Astrocyte (in vitro differentiated cells and primary cell): ENCODE measurements around the gene MAG.

ENCODE experiments used
- CTCF ChIP-seq: IDR thresholded peaks from 2 replicates; pipeline ENCODE4 v1.5.1; 2011; ENCODE audit warnings: low read depth, mild to moderate bottlenecking, inconsistent platforms, low read length, moderate library complexity; ENCODE audit not compliant: insufficient read depth
- EZH2 ChIP-seq: IDR thresholded peaks from 2 replicates; pipeline ENCODE4 v1.6.1; 2012; ENCODE audit warnings: mild to moderate bottlenecking, low read length, inconsistent platforms; ENCODE audit not compliant: insufficient read depth

- TF ChIP-seq CTCF (no peak), EZH2 (no peak)
These were observed 28.2 kb downstream of the MAG start for GRCh38 chr19:35320065-35320713.
